Measurements from ENCODE around the gene IDH3G. TPM values are rescaled to one million over a fixed set of nuclear protein-coding genes. Genes with fewer than 3 reads are reported as not detected.

The IDH3G gene
- total RNA-seq, 6 experiments from 2014 or later, result 19.4 to 70.1 (median 27.4) TPM

- peak; percentile 29 to 50 (median 40) for ATAC-seq
These were observed 22.9 kb upstream of the IDH3G start for GRCh38 chrX:153816831-153817690.

GRCh38 chrX:153814591-153815315, 20.6 kb upstream of the IDH3G start:
- no peaks in the 10 kb centered on the region for H3K4me1 ChIP-seq
- H3K4me3 ChIP-seq, result no peak overlapping the region
- intact Hi-C loops (cut with DNase I), result no loop called here
- no peaks in the 10 kb centered on the region for H3K9me3 ChIP-seq
- H3K27me3 ChIP-seq, result peaks cover 0 to 3% of the 10 kb centered on the region in 2 donors
- H3K27ac ChIP-seq, result no peak overlapping the region
- no peak for DNase-seq
- 59% methylated on average over 10 of the region's 19 CpGs for WGBS (ENCODE audit: insufficient coverage, low coverage, low lambda C conversion rate, missing lambda C conversion rate)
- no peak for ATAC-seq
- TF ChIP-seq POLR2A (IDR thresholded peaks at IDR 0.05) (no peak), CTCF (IDR thresholded peaks at IDR 0.05) (no peak)
- H3K36me3 ChIP-seq, result no peaks in the 10 kb centered on the region

More at GRCh38 chrX:153816831-153817690, 22.9 kb upstream of the IDH3G start:
- no peak overlapping the region for H3K27ac ChIP-seq
- TF ChIP-seq CTCF (IDR thresholded peaks at IDR 0.05) (no peak), POLR2A (IDR thresholded peaks at IDR 0.05) (no peak)
- intact Hi-C loops (cut with DNase I), result no loop called here
- no peaks in the 10 kb centered on the region for H3K4me1 ChIP-seq
- no peak overlapping the region for H3K4me3 ChIP-seq
- no peaks in the 10 kb centered on the region for H3K9me3 ChIP-seq
- WGBS (ENCODE audit: insufficient coverage, low coverage, low lambda C conversion rate, missing lambda C conversion rate), result 64% methylated on average over 24 of the region's 25 CpGs
- peak in 1 of 3 donors; percentile 46 for DNase-seq
- peaks cover 0 to 10% of the 10 kb centered on the region in 2 donors for H3K27me3 ChIP-seq
- no peaks in the 10 kb centered on the region for H3K36me3 ChIP-seq

DNA sequence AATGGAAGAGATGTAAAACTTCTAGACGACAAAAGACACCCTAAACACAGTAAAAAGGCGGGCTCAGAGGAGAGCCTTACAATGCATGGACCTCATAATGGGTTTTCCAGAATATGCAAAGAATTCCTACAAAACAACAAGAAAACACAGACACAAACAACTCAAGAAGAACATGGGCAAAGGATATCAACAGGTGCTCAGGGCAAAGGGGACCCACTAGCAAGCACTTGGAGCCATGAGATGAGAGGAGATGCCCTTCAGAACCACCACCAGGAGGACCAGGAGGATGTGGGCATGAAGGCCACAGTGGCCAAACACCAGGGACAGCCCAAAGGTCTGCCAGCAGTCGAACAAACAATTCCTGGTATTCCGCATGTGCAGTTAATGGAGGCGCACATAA, 19.0 kb upstream of the IDH3G start:
- H3K27ac ChIP-seq, result no peak overlapping the region
- 64% methylated on average over 3 of the region's 5 CpGs for WGBS (ENCODE audit: insufficient coverage, low coverage, low lambda C conversion rate, missing lambda C conversion rate)
- no peak for ATAC-seq

GRCh38 chrX:153812220-153812619, 18.0 kb upstream of the IDH3G start:
- Histone ChIP-seq H3K9me3 (no peaks in the 10 kb centered on the region), H3K4me1 (no peaks in the 10 kb centered on the region), H3K4me3 (no peak overlapping the region), H3K27me3 (no peaks in the 10 kb centered on the region), H3K27ac (no peak overlapping the region), H3K36me3 (no peaks in the 10 kb centered on the region)
- 62% methylated on average over 13 of the region's 14 CpGs for WGBS (ENCODE audit: insufficient coverage, low coverage, low lambda C conversion rate, missing lambda C conversion rate)
- no peak for DNase-seq
- TF ChIP-seq POLR2A (IDR thresholded peaks at IDR 0.05) (no peak), CTCF (IDR thresholded peaks at IDR 0.05) (no peak)
- no peak for ATAC-seq
- intact Hi-C loops (cut with DNase I), result no loop called here

More for the DNA sequence above, 19.0 kb upstream of the IDH3G start:
- H3K4me1 ChIP-seq, result no peaks in the 10 kb centered on the region
- TF ChIP-seq POLR2A (IDR thresholded peaks at IDR 0.05) (no peak), CTCF (IDR thresholded peaks at IDR 0.05) (no peak)
- no peak overlapping the region for H3K4me3 ChIP-seq
- intact Hi-C loops (cut with DNase I), result no loop called here
- H3K36me3 ChIP-seq, result no peaks in the 10 kb centered on the region
- DNase-seq, result no peak
- H3K27me3 ChIP-seq, result no peaks in the 10 kb centered on the region
- no peaks in the 10 kb centered on the region for H3K9me3 ChIP-seq
